GM12878 (cell line): ENCODE measurements around the gene MAPRE2.

Experiments used
- ATF2 ChIP-seq: IDR thresholded peaks from 2 replicates; pipeline ENCODE4 v1.6.1; 2012; ENCODE audit warnings: low read length, inconsistent platforms
- FOS ChIP-seq: IDR thresholded peaks from 3 replicates; pipeline ENCODE4 v1.6.1; 2011; ENCODE audit warnings: borderline replicate concordance; ENCODE audit not compliant: insufficient read length; ENCODE audit errors: extremely low read depth
- MEF2A ChIP-seq: IDR thresholded peaks from 2 replicates; pipeline ENCODE4 v1.6.1; 2011; ENCODE audit warnings: low read depth, mild to moderate bottlenecking, low read length, moderate library complexity; ENCODE audit not compliant: insufficient read depth
- NBN ChIP-seq: fragments of 450-650 bp; IDR thresholded peaks from 2 replicates; pipeline ENCODE4 v1.6.1; 2016
- NFYB ChIP-seq: IDR thresholded peaks from 2 replicates; pipeline ENCODE4 v1.6.1; 2011; ENCODE audit warnings: low read depth, mild to moderate bottlenecking, low read length, improper control_type of control experiment, moderate library complexity; ENCODE audit not compliant: insufficient read depth
- POLR2AphosphoS5 ChIP-seq: IDR thresholded peaks from 2 replicates; pipeline ENCODE4 v1.6.1; 2011; ENCODE audit warnings: mild to moderate bottlenecking, low read length, inconsistent platforms
- ZNF207 ChIP-seq: fragments of 450-650 bp; IDR thresholded peaks from 2 replicates; pipeline ENCODE4 v1.6.1; 2014; ENCODE audit warnings: antibody characterized with exemption, mild to moderate bottlenecking, borderline replicate concordance
- TF ChIP-seq, protein P1 (sequence below), 3 experiments: IDR thresholded peaks in 2 of 3; conservative IDR thresholded peaks in 1 of 3; 2 replicates each; pipeline ENCODE4 v1.5.1; 2011; ENCODE audit warnings: low read depth in 3 of 3, low read length in 3 of 3, mild to moderate bottlenecking in 3 of 3, control low read depth in 2 of 3, moderate library complexity in 2 of 3, inconsistent platforms in 1 of 3, mixed read lengths in 1 of 3; ENCODE audit not compliant: control insufficient read depth in 2 of 3, insufficient read depth in 1 of 3; ENCODE audit errors: extremely low read depth in 1 of 3
- TF ChIP-seq, protein P2 (sequence below): IDR thresholded peaks from 2 replicates; pipeline ENCODE4 v1.6.1; 2011; ENCODE audit warnings: low read depth, mild to moderate bottlenecking, low read length, moderate library complexity, borderline replicate concordance; ENCODE audit errors: extremely low read depth

DNA sequence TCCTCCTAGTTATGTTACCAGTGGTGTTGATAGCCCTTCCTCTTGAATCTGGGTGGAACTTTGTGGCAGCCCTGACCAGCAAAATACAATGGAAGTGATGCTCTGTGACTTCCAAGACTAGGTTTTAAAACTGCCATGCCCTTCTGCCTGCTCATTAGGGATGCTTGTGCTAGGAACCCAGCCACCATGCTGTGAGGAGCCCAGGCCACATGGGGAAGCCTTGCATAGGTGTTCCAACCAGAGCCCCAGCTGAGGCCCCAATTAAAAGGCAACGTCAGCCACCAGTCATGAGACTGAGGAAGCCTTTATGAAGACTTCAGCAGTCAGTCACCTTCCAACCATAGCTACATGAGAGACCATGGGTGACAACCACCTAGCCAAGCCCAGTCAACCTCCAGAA lies 14.0 kb upstream of the MAPRE2 start:
- TF ChIP-seq, protein P1, sequence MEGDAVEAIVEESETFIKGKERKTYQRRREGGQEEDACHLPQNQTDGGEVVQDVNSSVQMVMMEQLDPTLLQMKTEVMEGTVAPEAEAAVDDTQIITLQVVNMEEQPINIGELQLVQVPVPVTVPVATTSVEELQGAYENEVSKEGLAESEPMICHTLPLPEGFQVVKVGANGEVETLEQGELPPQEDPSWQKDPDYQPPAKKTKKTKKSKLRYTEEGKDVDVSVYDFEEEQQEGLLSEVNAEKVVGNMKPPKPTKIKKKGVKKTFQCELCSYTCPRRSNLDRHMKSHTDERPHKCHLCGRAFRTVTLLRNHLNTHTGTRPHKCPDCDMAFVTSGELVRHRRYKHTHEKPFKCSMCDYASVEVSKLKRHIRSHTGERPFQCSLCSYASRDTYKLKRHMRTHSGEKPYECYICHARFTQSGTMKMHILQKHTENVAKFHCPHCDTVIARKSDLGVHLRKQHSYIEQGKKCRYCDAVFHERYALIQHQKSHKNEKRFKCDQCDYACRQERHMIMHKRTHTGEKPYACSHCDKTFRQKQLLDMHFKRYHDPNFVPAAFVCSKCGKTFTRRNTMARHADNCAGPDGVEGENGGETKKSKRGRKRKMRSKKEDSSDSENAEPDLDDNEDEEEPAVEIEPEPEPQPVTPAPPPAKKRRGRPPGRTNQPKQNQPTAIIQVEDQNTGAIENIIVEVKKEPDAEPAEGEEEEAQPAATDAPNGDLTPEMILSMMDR (IDR thresholded peaks at IDR 0.05 in 2 of 3, conservative IDR thresholded peaks at IDR 0.05 in 1 of 3; ENCODE audit: control insufficient read depth in 2 of 3, extremely low read depth in 1 of 3, insufficient read depth in 1 of 3, low read depth in 3 of 3, low read length in 3 of 3) = no peak
- TF ChIP-seq, protein P2, sequence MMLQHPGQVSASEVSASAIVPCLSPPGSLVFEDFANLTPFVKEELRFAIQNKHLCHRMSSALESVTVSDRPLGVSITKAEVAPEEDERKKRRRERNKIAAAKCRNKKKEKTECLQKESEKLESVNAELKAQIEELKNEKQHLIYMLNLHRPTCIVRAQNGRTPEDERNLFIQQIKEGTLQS = no peak
- TF ChIP-seq FOS (no peak), NBN (no peak), NFYB (no peak), POLR2AphosphoS5 (no peak), MEF2A (no peak), ZNF207 (no peak), ATF2 (no peak)
